Mesendoderm (in vitro differentiated cells): ENCODE data around the gene SLC6A16.

Experiments
- DNase-seq: peaks from one replicate; pipeline ENCODE4 v3.0.0; 2013
- H2AK5ac ChIP-seq: 2 replicates; pipeline ENCODE4 v1.6.1; 2013; ENCODE audit warnings: low read length, inconsistent platforms
- H2BK120ac ChIP-seq: 2 replicates; pipeline ENCODE4 v1.6.1; 2013; ENCODE audit warnings: low read depth, mild to moderate bottlenecking, low read length, moderate library complexity, mixed read lengths
- H2BK15ac ChIP-seq: replicated peaks from 2 replicates; pipeline ENCODE4 v1.6.1; 2013; ENCODE audit warnings: low read depth, mild to moderate bottlenecking, moderate library complexity
- H2BK5ac ChIP-seq: 2 replicates; pipeline ENCODE4 v1.6.1; 2013; ENCODE audit warnings: low read length, inconsistent platforms
- H3K18ac ChIP-seq: 2 replicates; pipeline ENCODE4 v1.6.1; 2013; ENCODE audit warnings: mild to moderate bottlenecking, low read length, mixed read lengths
- H3K23ac ChIP-seq: one replicate; pipeline ENCODE4 v1.6.1; 2013; ENCODE audit warnings: low read length
- H3K27ac ChIP-seq: 2 replicates; pipeline ENCODE4 v1.5.1; 2013; ENCODE audit warnings: low read depth, mild to moderate bottlenecking, inconsistent platforms, low read length, moderate library complexity
- H3K27me3 ChIP-seq: 2 replicates; pipeline ENCODE4 v1.6.1; 2013; ENCODE audit warnings: low read length, control low read depth, mild to moderate bottlenecking, inconsistent platforms; ENCODE audit not compliant: insufficient read depth, poor library complexity
- H3K36me3 ChIP-seq: 2 replicates; pipeline ENCODE4 v1.6.1; 2013; ENCODE audit warnings: low read length, inconsistent platforms; ENCODE audit not compliant: control insufficient read depth, insufficient read depth
- H3K4ac ChIP-seq: one replicate; pipeline ENCODE4 v1.6.1; 2013; ENCODE audit warnings: low read depth, mild to moderate bottlenecking, low read length, moderate library complexity
- H3K4me1 ChIP-seq: 2 replicates; pipeline ENCODE4 v1.6.1; 2013; ENCODE audit warnings: low read depth, low read length, inconsistent platforms; ENCODE audit not compliant: control insufficient read depth
- H3K4me2 ChIP-seq: 2 replicates; pipeline ENCODE4 v1.6.1; 2013; ENCODE audit warnings: low read length
- H3K4me3 ChIP-seq: 2 replicates; pipeline ENCODE4 v1.5.1; 2013; ENCODE audit warnings: mild to moderate bottlenecking, low read length
- H3K56ac ChIP-seq: one replicate; pipeline ENCODE4 v1.6.1; 2013; ENCODE audit warnings: low read length
- H3K79me1 ChIP-seq: 2 replicates; pipeline ENCODE4 v1.6.1; 2013; ENCODE audit warnings: low read length, inconsistent platforms
- H3K79me2 ChIP-seq: 2 replicates; pipeline ENCODE4 v1.6.1; 2013; ENCODE audit warnings: mild to moderate bottlenecking, low read length; ENCODE audit not compliant: control insufficient read depth, insufficient read depth
- H3K9ac ChIP-seq: 2 replicates; pipeline ENCODE4 v1.6.1; 2013; ENCODE audit warnings: low read length, inconsistent platforms
- H4K5ac ChIP-seq: one replicate; pipeline ENCODE4 v1.6.1; 2013; ENCODE audit warnings: low read length
- H4K8ac ChIP-seq: one replicate; pipeline ENCODE4 v1.6.1; 2013; ENCODE audit warnings: low read depth, mild to moderate bottlenecking, control low read depth, low read length, moderate library complexity
- WGBS: extraction: QIAGEN DNeasy Blood & Tissue Kit; methylation state at CpG from one replicate; pipeline ENCODE4 v1.1.7; 2013; ENCODE audit warnings: low lambda C conversion rate, missing lambda C conversion rate; ENCODE audit not compliant: insufficient coverage; ENCODE audit errors: extremely low coverage; 5-methylcytosine and 5-hydroxymethylcytosine counted together

Gene SLC6A16

DNA sequence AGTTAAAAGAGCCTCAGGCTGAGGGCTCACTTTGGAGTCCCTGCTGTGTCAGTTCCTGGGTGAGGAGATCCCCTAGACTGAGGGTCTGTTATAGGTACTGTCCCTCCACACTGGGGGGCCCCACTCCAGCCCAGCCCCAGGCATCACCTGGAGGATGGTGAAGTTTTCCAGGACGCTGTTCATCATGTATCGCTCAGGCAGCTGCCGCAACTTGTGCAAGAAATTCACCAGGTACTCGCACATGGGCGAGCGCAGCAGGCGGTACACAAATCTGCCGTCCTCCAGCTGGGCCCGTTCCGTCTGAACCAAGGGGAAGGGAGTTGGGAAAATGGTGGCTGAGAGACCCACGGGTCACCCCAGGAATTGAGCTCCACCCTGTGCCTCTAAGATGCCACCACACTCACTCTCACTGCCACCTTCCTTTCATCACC is 17.3 kb upstream of the SLC6A16 start:
- Histone ChIP-seq H3K79me1 (no peaks in the 10 kb centered on the region), H2BK5ac (no peak overlapping the region), H3K36me3 (peaks cover 26% of the 10 kb centered on the region), H3K79me2 (no peaks in the 10 kb centered on the region), H3K4me3 (no peak overlapping the region), H4K8ac (no peak overlapping the region), H2BK15ac (no peak overlapping the region), H3K27ac (no peak overlapping the region), H3K4me1 (peaks cover 10% of the 10 kb centered on the region), H2BK120ac (no peak overlapping the region), H3K27me3 (no peaks in the 10 kb centered on the region), H3K56ac (no peak overlapping the region), H3K4ac (no peak overlapping the region), H2AK5ac (no peak overlapping the region), H3K23ac (no peak overlapping the region), H4K5ac (no peak overlapping the region), H3K18ac (no peak overlapping the region), H3K4me2 (no peak overlapping the region), H3K9ac (no peak overlapping the region)
- no peak for DNase-seq
- no CpG with 5 or more reads among the region's 11 CpGs for WGBS

DNA sequence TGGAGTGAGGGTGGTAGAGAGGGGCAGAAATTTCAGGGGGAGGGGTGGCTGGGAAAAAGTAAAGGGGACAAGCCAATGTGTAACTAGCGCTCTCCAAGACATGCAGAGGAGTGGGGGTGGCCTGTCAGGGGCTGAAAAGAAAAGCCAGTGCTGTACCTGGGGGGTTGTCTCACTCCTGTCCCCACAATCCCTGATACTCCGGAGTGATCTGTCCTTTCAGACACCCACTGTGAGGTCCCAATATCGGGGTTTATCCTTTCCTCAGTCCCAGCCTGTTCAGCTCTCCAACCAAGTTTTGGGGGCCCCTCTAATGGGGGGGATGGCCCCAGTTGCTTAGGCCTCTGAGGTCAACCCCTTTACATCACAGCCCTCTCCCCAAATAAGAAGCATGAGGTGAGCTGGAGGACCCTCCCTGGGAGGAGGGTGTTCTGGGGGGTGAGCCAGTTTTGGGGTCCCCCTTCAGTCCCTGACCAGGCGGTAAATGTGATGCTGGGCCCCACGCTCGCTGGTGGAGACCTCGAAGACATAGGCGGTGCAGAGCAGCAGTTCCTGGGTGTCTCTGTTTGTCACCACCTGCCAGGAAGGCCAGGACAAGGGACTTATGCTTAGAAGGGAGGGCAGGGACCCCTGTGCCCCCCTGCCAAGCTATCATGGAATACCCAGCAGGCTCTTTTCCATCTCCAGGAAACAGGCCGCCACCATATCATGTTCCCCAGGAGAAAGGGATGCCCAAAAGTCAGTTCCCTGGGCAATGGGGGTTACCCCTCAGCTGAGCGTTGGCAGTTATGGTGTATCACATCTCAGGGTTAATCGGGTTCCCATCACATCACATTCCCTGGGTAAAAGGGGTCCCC is 16.1 kb upstream of the SLC6A16 start:
- H3K4ac ChIP-seq: no peak overlapping the region
- H2AK5ac ChIP-seq: no peak overlapping the region
- H3K4me1 ChIP-seq: peaks cover 10% of the 10 kb centered on the region
- no peak overlapping the region for H3K23ac ChIP-seq
- no peak overlapping the region for H3K56ac ChIP-seq
- H3K4me2 ChIP-seq: no peak overlapping the region
- DNase-seq: no peak
- H2BK15ac ChIP-seq: no peak overlapping the region
- H3K27ac ChIP-seq: no peak overlapping the region
- no peaks in the 10 kb centered on the region for H3K27me3 ChIP-seq
- H3K36me3 ChIP-seq: peaks cover 17% of the 10 kb centered on the region
- H3K79me2 ChIP-seq: no peaks in the 10 kb centered on the region
- H3K79me1 ChIP-seq: no peaks in the 10 kb centered on the region
- no CpG with 5 or more reads among the region's 11 CpGs for WGBS
- no peak overlapping the region for H4K5ac ChIP-seq
- H3K4me3 ChIP-seq: no peak overlapping the region
- H4K8ac ChIP-seq: no peak overlapping the region
- H3K9ac ChIP-seq: no peak overlapping the region
- H2BK5ac ChIP-seq: no peak overlapping the region
- no peak overlapping the region for H3K18ac ChIP-seq
- no peak overlapping the region for H2BK120ac ChIP-seq

DNA sequence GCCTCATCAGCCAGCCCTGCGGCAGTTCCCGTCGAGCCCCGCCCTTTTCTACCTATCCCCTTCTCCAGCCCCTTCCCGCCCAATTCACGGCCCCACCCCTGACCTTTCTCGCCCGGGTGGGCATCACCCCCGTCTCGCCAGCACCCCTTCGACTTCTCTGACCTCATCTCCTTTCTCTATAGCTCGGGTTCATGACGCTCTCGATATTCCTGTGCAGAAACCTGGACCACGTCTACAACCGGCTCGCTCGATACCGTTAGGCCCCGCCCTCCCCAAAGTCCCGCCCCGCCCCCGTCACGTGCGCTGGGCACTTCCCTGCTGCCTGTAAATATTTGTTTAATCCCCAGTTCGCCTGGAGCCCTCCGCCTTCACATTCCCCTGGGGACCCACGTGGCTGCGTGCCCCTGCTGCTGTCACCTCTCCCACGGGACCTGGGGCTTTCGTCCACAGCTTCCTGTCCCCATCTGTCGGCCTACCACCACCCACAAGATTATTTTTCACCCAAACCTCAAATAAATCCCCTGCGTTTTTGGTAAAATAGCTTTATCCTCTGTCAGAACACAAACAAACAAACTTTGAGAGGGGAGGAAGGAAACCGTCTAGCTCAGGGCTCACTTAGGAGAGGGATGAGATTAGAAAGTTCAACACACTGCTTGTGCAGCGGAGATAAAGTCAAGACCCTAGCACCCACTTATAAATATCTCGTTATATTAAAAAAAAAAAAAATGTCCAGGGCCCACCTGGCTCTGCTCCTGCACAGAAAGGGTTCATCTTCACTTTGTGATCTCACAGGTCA is 15.3 kb upstream of the SLC6A16 start:
- no peak overlapping the region for H2BK5ac ChIP-seq
- no CpG with 5 or more reads among the region's 36 CpGs for WGBS
- peaks cover 17% of the 10 kb centered on the region for H3K36me3 ChIP-seq
- H3K4ac ChIP-seq: no peak overlapping the region
- no peak overlapping the region for H3K9ac ChIP-seq
- H3K23ac ChIP-seq: no peak overlapping the region
- DNase-seq: peak; percentile 79
- no peak overlapping the region for H2AK5ac ChIP-seq
- no peaks in the 10 kb centered on the region for H3K79me1 ChIP-seq
- H3K56ac ChIP-seq: no peak overlapping the region
- no peak overlapping the region for H2BK120ac ChIP-seq
- H3K4me1 ChIP-seq: peaks cover 10% of the 10 kb centered on the region
- H3K27me3 ChIP-seq: no peaks in the 10 kb centered on the region
- H3K27ac ChIP-seq: no peak overlapping the region
- H3K18ac ChIP-seq: no peak overlapping the region
- H4K8ac ChIP-seq: no peak overlapping the region
- H4K5ac ChIP-seq: no peak overlapping the region
- H2BK15ac ChIP-seq: no peak overlapping the region
- no peak overlapping the region for H3K4me3 ChIP-seq
- no peaks in the 10 kb centered on the region for H3K79me2 ChIP-seq
- no peak overlapping the region for H3K4me2 ChIP-seq

DNA sequence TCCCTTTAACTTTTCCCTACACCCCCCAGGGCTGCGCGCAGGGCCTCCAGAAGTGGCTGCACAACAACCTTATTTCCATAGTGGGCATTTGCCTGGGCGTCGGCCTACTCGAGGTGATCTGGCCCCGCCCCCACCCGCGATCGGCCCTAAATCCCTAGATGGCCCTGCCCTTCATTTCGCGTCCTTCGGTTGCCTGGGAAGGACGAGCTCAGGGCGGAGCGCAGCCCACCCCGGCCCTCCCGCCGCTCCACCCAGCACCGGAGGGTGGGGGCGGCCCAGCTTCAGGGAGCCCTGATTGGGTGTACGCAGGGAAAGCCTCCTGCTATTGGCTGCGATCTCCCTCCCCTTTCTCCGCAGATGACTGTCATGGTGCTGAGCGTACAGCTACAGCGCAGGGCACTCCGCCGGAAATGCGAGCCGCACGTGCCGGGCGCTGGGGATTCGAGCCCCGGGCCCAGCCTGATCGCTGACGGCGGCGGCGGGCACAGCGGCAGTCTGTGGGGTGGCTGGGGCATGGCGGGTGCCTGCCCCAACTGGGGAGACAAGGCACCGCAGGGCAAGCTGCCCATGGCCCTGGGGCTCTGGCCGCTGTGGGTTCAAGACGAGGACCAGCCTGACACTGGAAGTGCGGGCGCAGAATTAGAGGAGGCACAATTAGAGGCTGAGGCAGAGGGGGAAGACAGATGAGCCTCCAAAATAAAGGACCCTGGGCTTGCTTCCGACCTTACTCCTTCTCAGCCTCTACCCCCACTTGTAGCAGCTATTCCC is 14.5 kb upstream of the SLC6A16 start:
- Histone ChIP-seq H3K4me3 (no peak overlapping the region), H4K5ac (no peak overlapping the region), H2BK120ac (no peak overlapping the region), H3K79me2 (no peaks in the 10 kb centered on the region), H3K79me1 (no peaks in the 10 kb centered on the region), H3K4ac (no peak overlapping the region), H2BK5ac (no peak overlapping the region), H3K4me2 (peak overlapping the region; percentile 39), H2AK5ac (no peak overlapping the region), H3K56ac (peak overlapping the region; percentile 76), H3K18ac (no peak overlapping the region), H2BK15ac (no peak overlapping the region), H3K27ac (peak overlapping the region; percentile 53), H3K4me1 (peaks cover 10% of the 10 kb centered on the region), H4K8ac (no peak overlapping the region), H3K9ac (peak overlapping the region; percentile 48), H3K27me3 (no peaks in the 10 kb centered on the region), H3K23ac (no peak overlapping the region), H3K36me3 (peaks cover 14% of the 10 kb centered on the region)
- peak; percentile 98 for DNase-seq
- no CpG with 5 or more reads among the region's 47 CpGs for WGBS

DNA sequence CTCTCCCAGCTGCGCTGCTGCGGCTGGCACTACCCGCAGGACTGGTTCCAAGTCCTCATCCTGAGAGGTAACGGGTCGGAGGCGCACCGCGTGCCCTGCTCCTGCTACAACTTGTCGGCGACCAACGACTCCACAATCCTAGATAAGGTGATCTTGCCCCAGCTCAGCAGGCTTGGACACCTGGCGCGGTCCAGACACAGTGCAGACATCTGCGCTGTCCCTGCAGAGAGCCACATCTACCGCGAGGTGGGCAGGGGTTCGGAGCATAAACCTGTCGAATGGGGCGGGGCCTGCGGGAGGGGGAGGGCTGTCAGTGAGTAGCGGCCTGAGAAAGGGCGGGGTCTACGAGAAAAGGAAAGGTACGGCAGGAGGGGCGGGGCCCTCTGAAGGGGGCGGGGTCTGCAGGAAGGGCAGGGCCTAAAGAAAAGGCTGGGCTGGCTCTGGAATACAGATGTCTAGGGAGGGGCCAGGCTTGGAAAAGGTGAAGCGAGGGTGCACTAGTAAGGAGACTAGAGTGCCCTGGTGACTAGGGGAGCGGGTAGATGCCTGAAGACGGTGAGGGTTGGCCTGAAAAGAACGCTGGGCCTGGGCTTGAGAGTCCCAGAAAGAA is 13.8 kb upstream of the SLC6A16 start:
- no peaks in the 10 kb centered on the region for H3K27me3 ChIP-seq
- no peak overlapping the region for H2BK5ac ChIP-seq
- H3K79me1 ChIP-seq: no peaks in the 10 kb centered on the region
- peak overlapping the region; percentile 62 for H3K56ac ChIP-seq
- H3K79me2 ChIP-seq: no peaks in the 10 kb centered on the region
- H4K5ac ChIP-seq: no peak overlapping the region
- no peak overlapping the region for H4K8ac ChIP-seq
- no peak overlapping the region for H2BK15ac ChIP-seq
- peak overlapping the region; percentile 77 for H3K4me2 ChIP-seq
- no peak overlapping the region for H3K4me3 ChIP-seq
- H3K9ac ChIP-seq: peak overlapping the region; percentile 48
- no peak overlapping the region for H2BK120ac ChIP-seq
- DNase-seq: peak; percentile 98
- no peak overlapping the region for H2AK5ac ChIP-seq
- no CpG with 5 or more reads among the region's 30 CpGs for WGBS
- peak overlapping the region; percentile 53 for H3K27ac ChIP-seq
- H3K4ac ChIP-seq: no peak overlapping the region
- no peak overlapping the region for H3K23ac ChIP-seq
- H3K4me1 ChIP-seq: peaks cover 10% of the 10 kb centered on the region
- no peak overlapping the region for H3K18ac ChIP-seq
- H3K36me3 ChIP-seq: peaks cover 13% of the 10 kb centered on the region
